ENCODE measurements around the gene SEMA3B.
"Not testable (repeated sequence)": the region's sequence is repeated elsewhere in the genome, so short reads cannot be mapped to it uniquely, and the experiment has no call there.

The SEMA3B gene

GRCh38 chr3:50260027-50260941 is 8.7 kb upstream of the SEMA3B start:
- DNase-seq: no peak

GRCh38 chr3:50260942-50261441 is 8.0 kb upstream of the SEMA3B start:
- DNase-seq: no peak

- DNase-seq: no peak
Measured at GRCh38 chr3:50261505-50261904, 7.4 kb upstream of the SEMA3B start.

GRCh38 chr3:50262200-50262599 is 6.7 kb upstream of the SEMA3B start:
- DNase-seq: not testable (repeated sequence)

GRCh38 chr3:50262778-50263177 is 6.2 kb upstream of the SEMA3B start:
- no peak for DNase-seq

GRCh38 chr3:50263478-50264382 is 5.2 kb upstream of the SEMA3B start:
- DNase-seq: no peak

- DNase-seq: no peak
Measured at GRCh38 chr3:50264383-50264963, 4.5 kb upstream of the SEMA3B start.

- no peak for DNase-seq
Measured at GRCh38 chr3:50264964-50265485, 3.9 kb upstream of the SEMA3B start.

- DNase-seq: no peak
Measured at GRCh38 chr3:50265571-50265970, 3.4 kb upstream of the SEMA3B start.

- no peak for DNase-seq
Measured at GRCh38 chr3:50266017-50266416, 2.9 kb upstream of the SEMA3B start.

GRCh38 chr3:50266836-50267235 is 2.1 kb upstream of the SEMA3B start:
- no peak for DNase-seq

GRCh38 chr3:50267280-50267913 is 1.6 kb upstream of the SEMA3B start:
- no peak for DNase-seq

- no peak for DNase-seq
Measured at GRCh38 chr3:50268276-50268675, 671 bp upstream of the SEMA3B start.

GRCh38 chr3:50269460-50269859 is 513 bp downstream of the SEMA3B start:
- DNase-seq: no peak

GRCh38 chr3:50269977-50270413 is 1.0 kb downstream of the SEMA3B start:
- DNase-seq: no peak

GRCh38 chr3:50270422-50271224 is 1.7 kb downstream of the SEMA3B start:
- no peak for DNase-seq

GRCh38 chr3:50271314-50271936 is 2.5 kb downstream of the SEMA3B start:
- no peak for DNase-seq

GRCh38 chr3:50272538-50272910 is 3.6 kb downstream of the SEMA3B start:
- DNase-seq: not testable (repeated sequence)

GRCh38 chr3:50272911-50273688 is 4.2 kb downstream of the SEMA3B start:
- DNase-seq: no peak

- DNase-seq: no peak
Measured at GRCh38 chr3:50273689-50274065, 4.7 kb downstream of the SEMA3B start.
